SK-N-SH (cell line): ENCODE measurements around the gene NR1H4. TPM values are rescaled to one million over a fixed set of nuclear protein-coding genes. Genes with fewer than 3 reads are reported as not detected.
A peak's percentile ranks its signal among the peaks of the same experiment; 100 is the strongest.
"Not testable (repeated sequence)": the region's sequence is repeated elsewhere in the genome, so short reads cannot be mapped to it uniquely, and the experiment has no call there.

Experiments used
- CTCF ChIA-PET: fragments of 300-600, 350-600 bp; formaldehyde crosslinking; extraction: SDS; loops from one replicate; lab custom pipeline; 2021; lab: Yijun Ruan, JAX
- POLR2A ChIA-PET: fragments of 350-600 bp; sonication (Branson Sonifier 250); formaldehyde crosslinking; extraction: SDS; loops from one replicate; lab custom pipeline; 2020; ENCODE audit warnings: antibody characterized with exemption, inconsistent platforms; lab: Yijun Ruan, JAX
- DNase-seq: peaks from one replicate; pipeline ENCODE4 v3.0.0; 2012
- H2AFZ ChIP-seq: fragments of 200-600 bp; sonication (generic); 2 replicates; pipeline ENCODE4 v1.8.1; 2016; ENCODE audit warnings: antibody characterized with exemption, mild to moderate bottlenecking, low read depth
- H3F3A ChIP-seq: fragments of 200-600 bp; sonication (generic); replicated peaks from 2 replicates; pipeline ENCODE3; 2016; ENCODE audit warnings: antibody characterized with exemption, mild to moderate bottlenecking; ENCODE audit not compliant: insufficient read depth
- H3K27ac ChIP-seq, 2 experiments: fragments of 200-500 bp in 1 of 2; fragments of 200-600 bp in 1 of 2; sonication (Bioruptor generic) in 1 of 2; sonication (generic), shearing (Covaris generic) in 1 of 2; 2 replicates each; pipeline versions ENCODE4 v1.5.1 to v1.6.1; 2014 to 2016; ENCODE audit warnings: low read depth in 2 of 2, inconsistent platforms in 1 of 2, low read length in 1 of 2, mild to moderate bottlenecking in 1 of 2, mixed read lengths in 1 of 2
- H3K27me3 ChIP-seq: fragments of 200-600 bp; sonication (generic), shearing (Covaris generic); 2 replicates; pipeline ENCODE4 v1.6.1; 2016; ENCODE audit warnings: mixed run types; ENCODE audit not compliant: insufficient read depth
- H3K36me3 ChIP-seq, 2 experiments: fragments of 200-500 bp in 1 of 2; fragments of 200-600 bp in 1 of 2; sonication (Bioruptor generic) in 1 of 2; sonication (generic) in 1 of 2; replicated peaks in 1 of 2; 2 replicates each; pipeline versions ENCODE3 to v1.5.1; 2014 to 2016; ENCODE audit warnings: low read length in 1 of 2, mild to moderate bottlenecking in 1 of 2; ENCODE audit not compliant: insufficient read depth in 2 of 2, control insufficient read depth in 1 of 2
- H3K4me1 ChIP-seq, 2 experiments: fragments of 200-500 bp in 1 of 2; fragments of 200-600 bp in 1 of 2; sonication (Bioruptor generic) in 1 of 2; sonication (generic), shearing (Covaris generic) in 1 of 2; 2 replicates each; pipeline versions ENCODE4 v1.5.1 to v1.6.1; 2014 to 2016; ENCODE audit warnings: low read depth in 1 of 2, low read length in 1 of 2, mixed run types in 1 of 2; ENCODE audit not compliant: insufficient read depth in 2 of 2, control insufficient read depth in 1 of 2
- H3K4me2 ChIP-seq: fragments of 200-600 bp; sonication (generic), shearing (Covaris generic); 2 replicates; pipeline ENCODE4 v1.6.1; 2017; ENCODE audit warnings: mixed run types
- H3K4me3 ChIP-seq, 2 experiments: fragments of 200-500 bp in 1 of 2; fragments of 200-600 bp in 1 of 2; sonication (Bioruptor generic) in 1 of 2; sonication (generic), shearing (Covaris generic) in 1 of 2; 2 replicates each; pipeline versions ENCODE4 v1.5.1 to v1.8.1; 2014 to 2016; ENCODE audit warnings: low read depth in 2 of 2, inconsistent platforms in 1 of 2, low read length in 1 of 2, mild to moderate bottlenecking in 1 of 2, mixed read lengths in 1 of 2, moderate library complexity in 1 of 2
- H3K79me2 ChIP-seq: fragments of 200-600 bp; sonication (generic); 2 replicates; pipeline ENCODE4 v1.8.1; 2017; ENCODE audit warnings: mild to moderate bottlenecking; ENCODE audit not compliant: insufficient read depth
- H3K9ac ChIP-seq: fragments of 200-600 bp; sonication (generic); 2 replicates; pipeline ENCODE4 v1.6.1; 2017; ENCODE audit warnings: mixed run types
- H3K9me2 ChIP-seq: fragments of 200-600 bp; sonication (generic); 2 replicates; pipeline ENCODE4 v1.6.1; 2017; ENCODE audit warnings: mixed run types
- H3K9me3 ChIP-seq: fragments of 200-600 bp; sonication (generic); 2 replicates; pipeline ENCODE4 v1.6.1; 2017; ENCODE audit warnings: mixed run types, mild to moderate bottlenecking, moderate library complexity
- H4K20me1 ChIP-seq: fragments of 200-600 bp; sonication (generic); 2 replicates; pipeline ENCODE4 v1.6.1; 2017; ENCODE audit warnings: mild to moderate bottlenecking, mixed run types; ENCODE audit not compliant: insufficient read depth
- CHD2 ChIP-seq: fragments of 150-350 bp; IDR thresholded peaks from 2 replicates; pipeline ENCODE4 v1.6.1; 2018; ENCODE audit warnings: low read length; ENCODE audit not compliant: partially characterized antibody
- EP300 ChIP-seq, 2 experiments: IDR thresholded peaks; 2 replicates each; pipeline versions ENCODE4 v1.4.0 to v1.6.1; 2012; ENCODE audit warnings: borderline replicate concordance in 1 of 2, low read depth in 1 of 2, low read length in 1 of 2
- EZH2phosphoT487 ChIP-seq: fragments of 200-600 bp; sonication (generic); IDR thresholded peaks from 2 replicates; pipeline ENCODE4 v1.6.1; 2017; ENCODE audit warnings: low read depth, mixed run types, mild to moderate bottlenecking, antibody characterized with exemption, moderate library complexity, borderline replicate concordance
- FOSL2 ChIP-seq: IDR thresholded peaks from 2 replicates; pipeline ENCODE4 v1.4.0; 2012; ENCODE audit warnings: low read depth, mild to moderate bottlenecking, moderate library complexity, borderline replicate concordance
- FOXM1 ChIP-seq: IDR thresholded peaks from 2 replicates; pipeline ENCODE4 v1.4.0; 2012; ENCODE audit warnings: low read depth, mild to moderate bottlenecking
- MAX ChIP-seq: IDR thresholded peaks from 2 replicates; pipeline ENCODE4 v1.4.0; 2012; ENCODE audit warnings: low read depth
- MEF2A ChIP-seq: IDR thresholded peaks from 2 replicates; pipeline ENCODE4 v1.4.0; 2012; ENCODE audit warnings: low read depth, borderline replicate concordance
- MXI1 ChIP-seq: IDR thresholded peaks from 2 replicates; pipeline ENCODE4 v1.6.1; 2012; ENCODE audit warnings: mild to moderate bottlenecking, low read depth, low read length, improper control_type of control experiment
- NFIC ChIP-seq: IDR thresholded peaks from 2 replicates; pipeline ENCODE4 v1.4.0; 2012; ENCODE audit warnings: borderline replicate concordance
- PBX3 ChIP-seq: IDR thresholded peaks from 2 replicates; pipeline ENCODE4; 2012
- POLR2AphosphoS5 ChIP-seq: IDR thresholded peaks from 2 replicates; pipeline ENCODE4 v1.6.1; 2012; ENCODE audit warnings: low read depth, low read length
- RAD21 ChIP-seq: IDR thresholded peaks from 2 replicates; pipeline ENCODE4 v1.6.1; 2012; ENCODE audit warnings: mild to moderate bottlenecking, low read length
- RCOR1 ChIP-seq: fragments of 150-350 bp; IDR thresholded peaks from 2 replicates; pipeline ENCODE4 v1.6.1; 2017; ENCODE audit warnings: antibody characterized with exemption, low read length
- RFX5 ChIP-seq: IDR thresholded peaks from 2 replicates; pipeline ENCODE4 v1.6.1; 2012; ENCODE audit warnings: mild to moderate bottlenecking, improper control_type of control experiment, low read length
- RXRA ChIP-seq: IDR thresholded peaks from 2 replicates; pipeline ENCODE4 v1.4.0; 2012; ENCODE audit warnings: low read depth, mild to moderate bottlenecking, borderline replicate concordance
- TCF12 ChIP-seq: IDR thresholded peaks from 2 replicates; pipeline ENCODE4 v1.4.0; 2012
- USF1 ChIP-seq: IDR thresholded peaks from 2 replicates; pipeline ENCODE4 v1.4.0; 2012; ENCODE audit warnings: low read depth, borderline replicate concordance
- YY1 ChIP-seq: IDR thresholded peaks from 2 replicates; pipeline ENCODE4 v1.4.0; 2012; ENCODE audit warnings: low read depth, mild to moderate bottlenecking
- WGBS: methylation state at CpG from one replicate; pipeline ENCODE4 v1.1.6; 2017; ENCODE audit warnings: low lambda C conversion rate; 5-methylcytosine and 5-hydroxymethylcytosine counted together
- polyA plus RNA-seq, 3 experiments: library from polyadenylated mRNA; depleted of rRNA; stranded (reverse); fragments of >200 nt; gene quantifications; 2 replicates each; pipeline ENCODE4 v1.2.3, GENCODE V29; 2012
- TF ChIP-seq, protein P1 (sequence below): fragments of 150-350 bp; IDR thresholded peaks from 2 replicates; pipeline ENCODE4 v1.6.1; 2016; ENCODE audit warnings: mild to moderate bottlenecking, low read depth, low read length
- TF ChIP-seq, protein P2 (sequence below): fragments of 150-350 bp; IDR thresholded peaks from 2 replicates; pipeline ENCODE4 v1.6.1; 2017; ENCODE audit warnings: antibody characterized with exemption, low read length, low read depth, borderline replicate concordance

The NR1H4 gene
- polyA plus RNA-seq, 1 of the 3 experiments (the other 2 are of a cell fraction) = not detected

- 20% methylated on average over 3 of the region's 3 CpGs for whole genome bisulfite sequencing
- Histone ChIP-seq H3K4me1 (peaks cover 0 to 3% of the 10 kb centered on the region in 2 experiments; a peak in 1 of 4 replicates), H3F3A (no peaks in the 10 kb centered on the region), H3K9ac (no peak overlapping the region), H3K9me3 (0 out of 2 replicates have a peak, but pooled peaks cover 5% of the 10 kb centered on the region), H3K27ac (no peak overlapping the region), H3K36me3 (no peaks in the 10 kb centered on the region), H2AFZ (no peak overlapping the region), H3K79me2 (no peaks in the 10 kb centered on the region), H3K9me2 (no peaks in the 10 kb centered on the region), H3K4me3 (no peak overlapping the region), H3K4me2 (no peak overlapping the region), H3K27me3 (no peaks in the 10 kb centered on the region), H4K20me1 (no peaks in the 10 kb centered on the region)
- ChIA-PET POLR2A (no interaction called here), CTCF (no interaction called here)
- DNase-seq = no peak
- TF ChIP-seq MAX = no peak
- TF ChIP-seq EP300 (IDR thresholded peaks at IDR 0.05; ENCODE audit: borderline replicate concordance in 1 of 2, low read depth in 1 of 2, low read length in 1 of 2) = no peak
- TF ChIP-seq FOSL2 = peak; percentile 72
- TF ChIP-seq, protein P1, sequence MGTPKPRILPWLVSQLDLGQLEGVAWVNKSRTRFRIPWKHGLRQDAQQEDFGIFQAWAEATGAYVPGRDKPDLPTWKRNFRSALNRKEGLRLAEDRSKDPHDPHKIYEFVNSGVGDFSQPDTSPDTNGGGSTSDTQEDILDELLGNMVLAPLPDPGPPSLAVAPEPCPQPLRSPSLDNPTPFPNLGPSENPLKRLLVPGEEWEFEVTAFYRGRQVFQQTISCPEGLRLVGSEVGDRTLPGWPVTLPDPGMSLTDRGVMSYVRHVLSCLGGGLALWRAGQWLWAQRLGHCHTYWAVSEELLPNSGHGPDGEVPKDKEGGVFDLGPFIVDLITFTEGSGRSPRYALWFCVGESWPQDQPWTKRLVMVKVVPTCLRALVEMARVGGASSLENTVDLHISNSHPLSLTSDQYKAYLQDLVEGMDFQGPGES = no peak
- TF ChIP-seq RAD21 = no peak
Observed at GRCh38 chr12:100427078-100427477, 46.6 kb upstream of the NR1H4 start.

GRCh38 chr12:100430251-100430650, 43.4 kb upstream of the NR1H4 start:
- 89% methylated on average over 21 of the region's 32 CpGs for WGBS
- H3K27ac ChIP-seq, H3K79me2 ChIP-seq, H3K4me2 ChIP-seq, POLR2A ChIA-PET, H3K4me1 ChIP-seq, CTCF ChIA-PET, H3K27me3 ChIP-seq, H3K9me3 ChIP-seq, H2AFZ ChIP-seq, H3F3A ChIP-seq, H3K36me3 ChIP-seq, H3K9me2 ChIP-seq, H3K9ac ChIP-seq, H4K20me1 ChIP-seq, H3K4me3 ChIP-seq, DNase-seq: not testable (repeated sequence)

- no peaks in the 10 kb centered on the region for H3K4me1 ChIP-seq
- WGBS = 12% methylated on average over 2 of the region's 2 CpGs
- H3K36me3 ChIP-seq = no peaks in the 10 kb centered on the region
- no peaks in the 10 kb centered on the region for H4K20me1 ChIP-seq
- no peak overlapping the region for H3K4me2 ChIP-seq
- H2AFZ ChIP-seq = no peak overlapping the region
- no peaks in the 10 kb centered on the region for H3K79me2 ChIP-seq
- H3F3A ChIP-seq = no peaks in the 10 kb centered on the region
- H3K9ac ChIP-seq = no peak overlapping the region
- TF ChIP-seq FOXM1 (no peak), CHD2 (no peak), FOSL2 (no peak), MXI1 (no peak), USF1 (no peak), NFIC (no peak), RXRA (no peak), RFX5 (no peak), EZH2phosphoT487 (no peak), PBX3 (no peak), TCF12 (no peak), RCOR1 (no peak), YY1 (no peak), POLR2AphosphoS5 (no peak), MEF2A (no peak)
- TF ChIP-seq, protein P2, sequence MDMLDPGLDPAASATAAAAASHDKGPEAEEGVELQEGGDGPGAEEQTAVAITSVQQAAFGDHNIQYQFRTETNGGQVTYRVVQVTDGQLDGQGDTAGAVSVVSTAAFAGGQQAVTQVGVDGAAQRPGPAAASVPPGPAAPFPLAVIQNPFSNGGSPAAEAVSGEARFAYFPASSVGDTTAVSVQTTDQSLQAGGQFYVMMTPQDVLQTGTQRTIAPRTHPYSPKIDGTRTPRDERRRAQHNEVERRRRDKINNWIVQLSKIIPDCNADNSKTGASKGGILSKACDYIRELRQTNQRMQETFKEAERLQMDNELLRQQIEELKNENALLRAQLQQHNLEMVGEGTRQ = no peak
- no peaks in the 10 kb centered on the region for H3K27me3 ChIP-seq
- ChIA-PET POLR2A (no interaction called here), CTCF (no interaction called here)
- no peaks in the 10 kb centered on the region for H3K9me2 ChIP-seq
- no peak overlapping the region for H3K27ac ChIP-seq
- H3K9me3 ChIP-seq = no peaks in the 10 kb centered on the region
- no peak for DNase-seq
- H3K4me3 ChIP-seq = no peak overlapping the region
Observed at GRCh38 chr12:100433701-100434100, 40.0 kb upstream of the NR1H4 start.
